H1 (cell line): Measurements from ENCODE around the gene CD247. TPM values are rescaled to one million over a fixed set of nuclear protein-coding genes. Genes with fewer than 3 reads are reported as not detected.

Experiments
- BACH1 ChIP-seq: IDR thresholded peaks from 2 replicates; pipeline ENCODE4 v1.6.1; 2012; ENCODE audit warnings: low read length, improper control_type of control experiment
- CBX5 ChIP-seq: fragments of 300-800, 300-1000 bp; sonication (generic); IDR thresholded peaks from 2 replicates; pipeline ENCODE4 v1.7.1; 2016; ENCODE audit warnings: antibody characterized with exemption, low read length, low read depth
- CHD7 ChIP-seq: fragments of 300-600 bp; sonication (generic); IDR thresholded peaks from 2 replicates; pipeline ENCODE4 v1.7.1; 2012; ENCODE audit warnings: low read length, moderate library complexity, mild to moderate bottlenecking, inconsistent platforms; ENCODE audit not compliant: insufficient replicate concordance
- EP300 ChIP-seq, 2 experiments: IDR thresholded peaks; 1 replicate in 1 of 2; 2 replicates in 1 of 2; pipeline ENCODE4 v1.6.1; 2011 to 2012; ENCODE audit warnings: low read depth in 2 of 2, low read length in 2 of 2, mild to moderate bottlenecking in 2 of 2, borderline replicate concordance in 1 of 2, inconsistent platforms in 1 of 2, moderate library complexity in 1 of 2
- JUN ChIP-seq: IDR thresholded peaks from 2 replicates; pipeline ENCODE4 v1.6.1; 2011; ENCODE audit warnings: low read depth, mild to moderate bottlenecking, improper control_type of control experiment, low read length
- POLR2A ChIP-seq, 2 experiments: IDR thresholded peaks; 1 replicate in 1 of 2; 2 replicates in 1 of 2; pipeline ENCODE4 v1.6.1; 2011; ENCODE audit warnings: low read depth in 2 of 2, low read length in 2 of 2, mild to moderate bottlenecking in 2 of 2; ENCODE audit errors: control extremely low read depth in 1 of 2
- POU5F1 ChIP-seq: IDR thresholded peaks from 2 replicates; pipeline ENCODE4 v1.6.1; 2011; ENCODE audit warnings: low read depth, mild to moderate bottlenecking, low read length, moderate library complexity
- polyA plus RNA-seq, 7 experiments: library from polyadenylated mRNA; depleted of rRNA in 3 of 7; stranded (reverse) in 5 of 7; unstranded in 2 of 7; fragments of >200 nt in 5 of 7; fragments of 200-250 nt in 2 of 7; gene quantifications; 1 replicate in 5 of 7; 2 replicates in 1 of 7; 4 replicates in 1 of 7; pipeline versions ENCODE4 v1.2.1 to v1.2.3, GENCODE V29; 2011 to 2013; ENCODE audit warnings: missing spikeins in 2 of 7, mixed read lengths in 2 of 7
- total RNA-seq: library from RNA; stranded (reverse); fragmentation: NEBNext Ultra II Directional; extraction: Animal tissue kit (Norgen Biotek cat#: 25700); gene quantifications from 2 replicates; pipeline ENCODE4 v1.2.1, GENCODE V29; 2021
- TF ChIP-seq, protein P1 (sequence below): IDR thresholded peaks from 2 replicates; pipeline ENCODE4 v1.6.1; 2011; ENCODE audit warnings: low read length, improper control_type of control experiment

CD247 gene
- total and polyA plus RNA-seq, 2 of the 8 experiments (the other 6 are each of a cell fraction or from before 2014, with no cell fraction given), result 2.0 to 2.2 TPM

DNA sequence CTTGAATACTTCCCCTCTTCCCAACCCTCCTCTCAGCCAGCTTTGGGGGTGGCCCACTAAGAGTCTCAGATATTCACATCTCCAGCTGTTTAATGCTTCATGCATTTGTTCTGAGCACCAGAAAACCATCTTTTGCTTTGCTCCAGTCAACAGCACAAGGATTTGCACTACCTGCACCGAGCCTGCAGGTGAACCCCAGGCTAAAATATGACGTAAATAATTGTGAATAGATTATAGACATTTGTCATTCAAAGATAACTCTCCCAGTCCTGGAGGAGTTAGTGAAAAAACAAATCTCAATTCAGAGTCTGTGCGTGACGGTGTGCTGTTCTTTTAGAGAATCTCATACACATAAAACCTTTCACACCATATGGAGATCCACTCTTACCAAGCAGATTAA, 7.4 kb downstream of the CD247 start (continued):
- no peak for TF ChIP-seq CHD7
- TF ChIP-seq, protein P1, sequence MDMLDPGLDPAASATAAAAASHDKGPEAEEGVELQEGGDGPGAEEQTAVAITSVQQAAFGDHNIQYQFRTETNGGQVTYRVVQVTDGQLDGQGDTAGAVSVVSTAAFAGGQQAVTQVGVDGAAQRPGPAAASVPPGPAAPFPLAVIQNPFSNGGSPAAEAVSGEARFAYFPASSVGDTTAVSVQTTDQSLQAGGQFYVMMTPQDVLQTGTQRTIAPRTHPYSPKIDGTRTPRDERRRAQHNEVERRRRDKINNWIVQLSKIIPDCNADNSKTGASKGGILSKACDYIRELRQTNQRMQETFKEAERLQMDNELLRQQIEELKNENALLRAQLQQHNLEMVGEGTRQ, result no peak
- TF ChIP-seq BACH1, result no peak
- no peak for TF ChIP-seq EP300 (IDR thresholded peaks at IDR 0.05; ENCODE audit: borderline replicate concordance in 1 of 2, low read depth in 2 of 2, low read length in 2 of 2)
- TF ChIP-seq POU5F1, result no peak
- TF ChIP-seq POLR2A (IDR thresholded peaks at IDR 0.05; ENCODE audit: control extremely low read depth in 1 of 2, low read depth in 2 of 2, low read length in 2 of 2), result no peak
- no peak for TF ChIP-seq JUN
- no peak for TF ChIP-seq CBX5
